ENCODE data around the gene AHSA1. TPM values are rescaled to one million over a fixed set of nuclear protein-coding genes. Genes with fewer than 3 reads are reported as not detected.

AHSA1 gene
- total and polyA plus RNA-seq, 10 of the 15 experiments (the other 5 are each of a cell fraction or from before 2014, with no cell fraction given): 51.8 to 295 (median 201) TPM

GRCh38 chr14:77436042-77436441, 21.9 kb upstream of the AHSA1 start:
- Histone ChIP-seq H3K79me2 (ENCODE audit: control insufficient read depth, insufficient read depth, low read length) (no peaks in the 10 kb centered on the region), H3K9me3 (replicated peaks; ENCODE audit: control insufficient read depth, insufficient read depth, low read length) (no peaks in the 10 kb centered on the region), H3K4me1 (ENCODE audit: control insufficient read depth, insufficient read depth, low read length) (no peaks in the 10 kb centered on the region), H4K20me1 (ENCODE audit: control insufficient read depth, insufficient read depth) (no peaks in the 10 kb centered on the region), H3K27ac (ENCODE audit: control insufficient read depth, insufficient read depth) (no peak overlapping the region), H3K36me3 (ENCODE audit: control insufficient read depth in 2 of 2, insufficient read depth in 2 of 2, low read length in 1 of 2) (peaks cover 1 to 20% of the 10 kb centered on the region in 2 experiments; a peak in 3 of 4 replicates), H3K4me2 (ENCODE audit: control insufficient read depth, insufficient read depth) (no peak overlapping the region), H3K9ac (ENCODE audit: control insufficient read depth, insufficient read depth, low read length) (no peak overlapping the region), H3K4me3 (no peak overlapping the region), H3K27me3 (replicated peaks in 1 of 2; ENCODE audit: control insufficient read depth in 2 of 2, insufficient read depth in 2 of 2, low read length in 1 of 2) (no peaks in the 10 kb centered on the region), H2AFZ (ENCODE audit: control insufficient read depth, low read depth, low read length) (no peak overlapping the region)
- in situ Hi-C loops (cut with MboI): no loop called here
- 90% methylated on average over 3 of the region's 3 CpGs for WGBS (ENCODE audit: insufficient coverage, insufficient replicate concordance, low lambda C conversion rate, missing lambda C conversion rate)
- DNase-seq (ENCODE audit: low read depth, low spot score) (no peak), FAIRE-seq (no peak), ATAC-seq (no peak)
- CTCF ChIA-PET: no interaction called here
- POLR2A ChIA-PET: no interaction called here
- SMC1A ChIA-PET (ENCODE audit: uncharacterized antibody, unreplicated experiment): no interaction called here
- no TSS peak for BruUV-seq (replicated peaks)
- RAD21 ChIA-PET (ENCODE audit: unreplicated experiment): no interaction called here
- intact Hi-C loops (cut with micrococcal nuclease; ENCODE audit: unreplicated experiment): no loop called here
- TF ChIP-seq FOXK2 (IDR thresholded peaks at IDR 0.05): no peak
- TF ChIP-seq BCL3 (IDR thresholded peaks at IDR 0.05; ENCODE audit: borderline replicate concordance, insufficient read depth, low read depth, low read length, poor library complexity, severe bottlenecking): no peak
- no peak for TF ChIP-seq IRF3 (IDR thresholded peaks at IDR 0.05)
- no peak for TF ChIP-seq SREBF1 (IDR thresholded peaks at IDR 0.05; ENCODE audit: low read length)
- TF ChIP-seq ZBTB4 (CRISPR knock-in tag; IDR thresholded peaks at IDR 0.05): no peak
- TF ChIP-seq MXI1 (IDR thresholded peaks at IDR 0.05; ENCODE audit: low read depth, low read length): no peak
- TF ChIP-seq BACH1 (IDR thresholded peaks at IDR 0.05; ENCODE audit: borderline replicate concordance): no peak
- TF ChIP-seq PRDM15 (CRISPR knock-in tag; IDR thresholded peaks at IDR 0.05): no peak
- no peak for TF ChIP-seq ZBTB40 (IDR thresholded peaks at IDR 0.05; ENCODE audit: borderline replicate concordance)

All from GM12878 (cell line).